HS-5 (cell line): ENCODE data around the gene ZNF70.

ENCODE experiments used
- DNase-seq: peaks from one replicate; pipeline ENCODE4 v3.0.0-alpha.2; 2012; ENCODE audit warnings: low read depth

ZNF70 gene

DNA sequence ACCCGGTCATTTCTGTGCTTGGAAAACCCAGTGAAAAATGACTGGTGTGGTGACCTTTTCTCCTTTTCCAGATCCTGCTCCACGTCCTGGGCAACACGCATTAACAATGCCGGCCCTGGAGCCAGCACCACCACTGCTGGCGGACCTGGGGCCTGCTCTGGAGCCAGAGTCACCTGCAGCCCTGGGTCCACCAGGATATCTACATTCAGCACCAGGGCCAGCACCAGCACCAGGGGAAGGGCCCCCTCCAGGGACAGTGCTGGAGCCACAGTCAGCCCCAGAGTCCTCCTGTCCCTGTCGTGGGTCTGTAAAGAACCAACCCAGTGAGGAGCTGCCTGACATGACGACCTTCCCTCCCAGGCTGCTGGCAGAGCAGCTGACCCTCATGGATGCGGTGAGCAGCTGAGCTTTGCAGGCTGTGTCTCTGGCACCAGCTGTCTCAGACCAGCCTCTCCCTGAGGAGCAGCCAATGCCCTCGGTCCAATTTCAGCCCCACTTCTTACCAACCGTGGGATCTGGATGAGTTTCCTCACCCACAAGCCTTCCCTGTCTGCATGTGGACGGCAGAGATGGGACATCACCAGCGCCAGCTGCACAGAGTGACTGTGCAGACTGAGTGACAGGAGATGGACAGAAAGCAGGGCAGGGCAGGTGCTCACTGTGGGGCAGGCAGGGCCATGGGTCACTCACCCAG lies 58.2 kb downstream of the ZNF70 start:
- DNase-seq = no peak

DNA sequence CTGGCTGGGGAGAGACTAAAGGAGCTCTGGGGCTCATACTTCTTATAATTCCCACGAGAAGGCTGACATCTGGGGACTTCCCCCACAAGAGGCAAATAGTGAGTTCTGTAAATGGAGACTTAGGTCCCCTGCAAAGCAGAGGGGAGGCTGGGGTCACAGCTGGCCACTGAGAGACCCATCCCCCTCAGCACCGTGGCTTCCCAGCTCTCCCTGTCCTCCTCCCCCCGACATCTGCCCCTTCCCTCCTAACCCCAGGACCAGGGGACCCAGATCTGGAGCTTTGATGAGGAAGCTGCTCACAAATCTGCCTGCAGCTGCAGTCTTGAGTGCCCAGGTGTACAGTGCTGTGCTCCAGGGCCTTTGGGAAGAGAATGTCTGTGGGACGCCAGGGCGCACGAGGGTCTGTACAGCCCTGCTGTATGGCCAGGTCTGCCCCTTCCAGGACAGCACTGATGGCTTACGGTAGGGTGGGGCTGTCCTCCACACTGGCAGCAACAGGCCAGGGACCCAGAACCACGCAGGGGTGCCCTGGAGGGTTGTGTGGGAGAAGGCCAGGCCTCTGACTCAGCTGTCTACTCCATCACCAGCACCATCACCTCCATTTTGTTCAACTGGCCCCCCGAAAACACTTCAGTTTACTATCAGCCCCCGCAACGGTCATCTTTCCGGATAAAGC lies 59.0 kb downstream of the ZNF70 start:
- no peak for DNase-seq

DNA sequence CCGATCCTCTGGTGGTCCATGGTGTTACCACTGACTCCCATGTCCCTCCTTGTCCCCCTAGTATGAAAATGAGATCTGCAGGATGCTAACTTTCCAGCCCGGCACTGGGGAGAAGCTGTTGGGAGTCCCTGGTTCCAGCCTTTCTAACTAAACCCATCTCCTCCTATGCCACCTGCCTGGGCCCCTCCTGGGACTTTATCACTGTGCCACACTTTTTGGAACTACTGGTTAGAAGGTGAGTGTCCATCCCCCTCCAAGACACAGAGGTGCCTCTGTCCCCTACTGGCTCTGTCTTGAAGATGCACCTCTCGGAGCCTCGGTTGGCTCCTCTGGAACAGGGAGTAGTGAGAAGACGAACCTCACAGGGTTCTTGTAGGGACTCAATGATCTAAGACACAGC lies 60.2 kb downstream of the ZNF70 start, which contains the start of gene RGL4:
Gene RGL4 (plus strand): TSS at position 301 of the 400 bp plus-strand sequence. CDS start 1,018 bp downstream, outside the sequence.
- DNase-seq = no peak

DNA sequence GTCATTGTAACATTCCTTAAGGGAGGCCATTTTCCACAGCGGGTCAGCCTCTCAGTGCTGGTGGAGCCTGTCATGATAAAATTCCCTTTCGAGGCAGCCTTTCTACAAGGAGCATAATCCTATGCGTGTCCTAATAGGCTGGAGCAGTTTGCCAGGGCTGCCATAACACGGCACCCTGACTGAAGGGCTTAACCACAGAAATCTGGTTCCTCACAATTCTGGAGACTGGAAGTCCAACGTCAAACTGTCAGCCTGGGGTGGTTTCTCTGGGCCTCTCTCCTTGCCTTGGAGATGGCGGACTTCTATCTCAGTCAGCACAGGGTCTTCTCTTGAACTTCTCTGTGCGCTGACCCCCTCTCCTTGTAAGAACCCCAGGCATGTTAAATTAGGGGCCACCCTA lies 61.5 kb downstream of the ZNF70 start:
- DNase-seq = no peak
